Right ventricle myocardium inferior (tissue), 1 donor: Measurements from ENCODE around the gene RPUSD2. TPM values are rescaled to one million over a fixed set of nuclear protein-coding genes. Genes with fewer than 3 reads are reported as not detected.
"Not testable (repeated sequence)": the region's sequence is repeated elsewhere in the genome, so short reads cannot be mapped to it uniquely, and the experiment has no call there.

Experiments used
- ATAC-seq: fragments of 200-7000 bp; cut with Tn5 transposase; one replicate; pipeline ENCODE4 v1.9.1; 2020; ENCODE audit warnings: mild to moderate bottlenecking, moderate library complexity
- DNase-seq: peaks from one replicate; pipeline ENCODE4 v3.0.0; 2021; ENCODE audit errors: missing footprints
- intact Hi-C: fragments of 100-400 bp; cut with DNase I; formaldehyde crosslinking; loops from one replicate; pipeline ENCODE4 v1.11.0; 2022
- total RNA-seq: library from RNA; stranded (reverse); fragmentation: NEBNext Ultra II Directional; extraction: Animal tissue kit (Norgen Biotek cat#: 25700); gene quantifications from one replicate; pipeline ENCODE4 v1.2.1, GENCODE V29; 2021
- donor health status: DM: no; HTN: yes; CAD: no; lungs with severe emphysema.

RPUSD2 gene
- total RNA-seq, 1 donor from 2014 or later = 8.3 TPM

- no peak for ATAC-seq
- intact Hi-C loops = loop anchor here (10.0 kb wide), 1 partner anchor 49 kb away; no protein-coding TSS in a partner anchor
- no peak for DNase-seq
Observed at GRCh38 chr15:40563426-40563825, 5.7 kb upstream of the RPUSD2 start.

GRCh38 chr15:40564591-40565332 is 4.3 kb upstream of the RPUSD2 start, which contains the start of gene CCDC32:
Gene CCDC32, minus strand, starts transcription at chr15:40565042. Its CDS starts 2,027 bp downstream, at chr15:40563015.
- intact Hi-C loops = loop anchor here (10.0 kb wide), 1 partner anchor 50 kb away; no protein-coding TSS in a partner anchor
- ATAC-seq (peak; percentile 99), DNase-seq (peak; percentile 99)

- no peak for ATAC-seq
- DNase-seq = peak; percentile 78
- intact Hi-C loops = loop anchor here (10.0 kb wide), 1 partner anchor 51 kb away; no protein-coding TSS in a partner anchor
Observed at GRCh38 chr15:40565333-40566238, 3.5 kb upstream of the RPUSD2 start.

GRCh38 chr15:40567111-40567510 is 2.0 kb upstream of the RPUSD2 start:
- no peak for DNase-seq
- no peak for ATAC-seq
- intact Hi-C loops = loop anchor here (10.0 kb wide), 1 partner anchor 52 kb away; no protein-coding TSS in a partner anchor

- DNase-seq (no peak), ATAC-seq (no peak)
- intact Hi-C loops = no loop called here
Observed at GRCh38 chr15:40575113-40575512, 6.0 kb downstream of the RPUSD2 start.

- intact Hi-C loops, ATAC-seq, DNase-seq: not testable (repeated sequence)
Observed at GRCh38 chr15:40576914-40577313, 7.8 kb downstream of the RPUSD2 start.

GRCh38 chr15:40578892-40579291 is 9.8 kb downstream of the RPUSD2 start:
- intact Hi-C loops = no loop called here
- ATAC-seq = no peak

GRCh38 chr15:40581796-40582195 is 12.7 kb downstream of the RPUSD2 start:
- intact Hi-C loops, ATAC-seq, DNase-seq: not testable (repeated sequence)

More at GRCh38 chr15:40578892-40579291, 9.8 kb downstream of the RPUSD2 start:
- DNase-seq = no peak

GRCh38 chr15:40582726-40583246 is 13.7 kb downstream of the RPUSD2 start:
- intact Hi-C loops = no loop called here
- no peak for DNase-seq

GRCh38 chr15:40584191-40584590 is 15.1 kb downstream of the RPUSD2 start:
- no peak for DNase-seq

More at GRCh38 chr15:40582726-40583246, 13.7 kb downstream of the RPUSD2 start:
- no peak for ATAC-seq

GRCh38 chr15:40590667-40591050 is 21.6 kb downstream of the RPUSD2 start:
- intact Hi-C loops = no loop called here
- DNase-seq (no peak), ATAC-seq (no peak)

More at GRCh38 chr15:40584191-40584590, 15.1 kb downstream of the RPUSD2 start:
- ATAC-seq = no peak
- intact Hi-C loops = no loop called here

GRCh38 chr15:40591389-40591788 is 22.3 kb downstream of the RPUSD2 start:
- DNase-seq (no peak), ATAC-seq (no peak)
- intact Hi-C loops = no loop called here

GRCh38 chr15:40593165-40593564 is 24.1 kb downstream of the RPUSD2 start:
- intact Hi-C loops = no loop called here
- ATAC-seq (no peak), DNase-seq (no peak)

GRCh38 chr15:40593588-40594428 is 24.7 kb downstream of the RPUSD2 start, which contains the start of gene KNL1:
Gene KNL1, plus strand, starts transcription at chr15:40594249. Its CDS starts 8,683 bp downstream, at chr15:40602932.
- ATAC-seq (peak; percentile 95), DNase-seq (peak; percentile 93)
- intact Hi-C loops = loop anchor here (2.0 kb wide), 1 partner anchor 301 kb away; the partner anchor contains the start of gene VPS18

GRCh38 chr15:40594429-40594836 is 25.3 kb downstream of the RPUSD2 start:
- peak; percentile 82 for DNase-seq
- intact Hi-C loops = loop anchor here (2.0 kb wide), 1 partner anchor 300 kb away; the partner anchor contains the start of gene VPS18
- ATAC-seq = peak; percentile 35

- no peak for DNase-seq
- ATAC-seq = no peak
- intact Hi-C loops = loop anchor here (2.0 kb wide), 1 partner anchor 300 kb away; the partner anchor contains the start of gene VPS18
Observed at GRCh38 chr15:40595219-40595618, 26.1 kb downstream of the RPUSD2 start.

- ATAC-seq (no peak), DNase-seq (no peak)
- intact Hi-C loops = loop anchor here (2.0 kb wide), 1 partner anchor 299 kb away; the partner anchor contains the start of gene VPS18
Observed at GRCh38 chr15:40595773-40596172, 26.7 kb downstream of the RPUSD2 start.

- no peak for ATAC-seq
- DNase-seq = no peak
- intact Hi-C loops = no loop called here
Observed at GRCh38 chr15:40597024-40597423, 27.9 kb downstream of the RPUSD2 start.
